SK-N-SH (cell line): ENCODE results near the gene CELF2. TPM values are rescaled to one million over a fixed set of nuclear protein-coding genes. Genes with fewer than 3 reads are reported as not detected.

Experiments
- CTCF ChIA-PET: fragments of 300-600, 350-600 bp; formaldehyde crosslinking; extraction: SDS; loops from one replicate; lab custom pipeline; 2021; lab: Yijun Ruan, JAX
- POLR2A ChIA-PET: fragments of 350-600 bp; sonication (Branson Sonifier 250); formaldehyde crosslinking; extraction: SDS; loops from one replicate; lab custom pipeline; 2020; ENCODE audit warnings: antibody characterized with exemption, inconsistent platforms; lab: Yijun Ruan, JAX
- DNase-seq: peaks from one replicate; pipeline ENCODE4 v3.0.0; 2012
- H2AFZ ChIP-seq: fragments of 200-600 bp; sonication (generic); 2 replicates; pipeline ENCODE4 v1.8.1; 2016; ENCODE audit warnings: antibody characterized with exemption, mild to moderate bottlenecking, low read depth
- H3F3A ChIP-seq: fragments of 200-600 bp; sonication (generic); replicated peaks from 2 replicates; pipeline ENCODE3; 2016; ENCODE audit warnings: antibody characterized with exemption, mild to moderate bottlenecking; ENCODE audit not compliant: insufficient read depth
- H3K27ac ChIP-seq, 2 experiments: fragments of 200-500 bp in 1 of 2; fragments of 200-600 bp in 1 of 2; sonication (Bioruptor generic) in 1 of 2; sonication (generic), shearing (Covaris generic) in 1 of 2; 2 replicates each; pipeline versions ENCODE4 v1.5.1 to v1.6.1; 2014 to 2016; ENCODE audit warnings: low read depth in 2 of 2, inconsistent platforms in 1 of 2, low read length in 1 of 2, mild to moderate bottlenecking in 1 of 2, mixed read lengths in 1 of 2
- H3K27me3 ChIP-seq: fragments of 200-600 bp; sonication (generic), shearing (Covaris generic); 2 replicates; pipeline ENCODE4 v1.6.1; 2016; ENCODE audit warnings: mixed run types; ENCODE audit not compliant: insufficient read depth
- H3K36me3 ChIP-seq, 2 experiments: fragments of 200-500 bp in 1 of 2; fragments of 200-600 bp in 1 of 2; sonication (Bioruptor generic) in 1 of 2; sonication (generic) in 1 of 2; replicated peaks in 1 of 2; 2 replicates each; pipeline versions ENCODE3 to v1.5.1; 2014 to 2016; ENCODE audit warnings: low read length in 1 of 2, mild to moderate bottlenecking in 1 of 2; ENCODE audit not compliant: insufficient read depth in 2 of 2, control insufficient read depth in 1 of 2
- H3K4me1 ChIP-seq, 2 experiments: fragments of 200-500 bp in 1 of 2; fragments of 200-600 bp in 1 of 2; sonication (Bioruptor generic) in 1 of 2; sonication (generic), shearing (Covaris generic) in 1 of 2; 2 replicates each; pipeline versions ENCODE4 v1.5.1 to v1.6.1; 2014 to 2016; ENCODE audit warnings: low read depth in 1 of 2, low read length in 1 of 2, mixed run types in 1 of 2; ENCODE audit not compliant: insufficient read depth in 2 of 2, control insufficient read depth in 1 of 2
- H3K4me2 ChIP-seq: fragments of 200-600 bp; sonication (generic), shearing (Covaris generic); 2 replicates; pipeline ENCODE4 v1.6.1; 2017; ENCODE audit warnings: mixed run types
- H3K4me3 ChIP-seq, 2 experiments: fragments of 200-500 bp in 1 of 2; fragments of 200-600 bp in 1 of 2; sonication (Bioruptor generic) in 1 of 2; sonication (generic), shearing (Covaris generic) in 1 of 2; 2 replicates each; pipeline versions ENCODE4 v1.5.1 to v1.8.1; 2014 to 2016; ENCODE audit warnings: low read depth in 2 of 2, inconsistent platforms in 1 of 2, low read length in 1 of 2, mild to moderate bottlenecking in 1 of 2, mixed read lengths in 1 of 2, moderate library complexity in 1 of 2
- H3K79me2 ChIP-seq: fragments of 200-600 bp; sonication (generic); 2 replicates; pipeline ENCODE4 v1.8.1; 2017; ENCODE audit warnings: mild to moderate bottlenecking; ENCODE audit not compliant: insufficient read depth
- H3K9ac ChIP-seq: fragments of 200-600 bp; sonication (generic); 2 replicates; pipeline ENCODE4 v1.6.1; 2017; ENCODE audit warnings: mixed run types
- H3K9me2 ChIP-seq: fragments of 200-600 bp; sonication (generic); 2 replicates; pipeline ENCODE4 v1.6.1; 2017; ENCODE audit warnings: mixed run types
- H3K9me3 ChIP-seq: fragments of 200-600 bp; sonication (generic); 2 replicates; pipeline ENCODE4 v1.6.1; 2017; ENCODE audit warnings: mixed run types, mild to moderate bottlenecking, moderate library complexity
- H4K20me1 ChIP-seq: fragments of 200-600 bp; sonication (generic); 2 replicates; pipeline ENCODE4 v1.6.1; 2017; ENCODE audit warnings: mild to moderate bottlenecking, mixed run types; ENCODE audit not compliant: insufficient read depth
- CHD2 ChIP-seq: fragments of 150-350 bp; IDR thresholded peaks from 2 replicates; pipeline ENCODE4 v1.6.1; 2018; ENCODE audit warnings: low read length; ENCODE audit not compliant: partially characterized antibody
- CTCF ChIP-seq: fragments of 200-600 bp; sonication (generic); IDR thresholded peaks from 2 replicates; pipeline ENCODE4 v1.6.1; 2017; ENCODE audit warnings: antibody characterized with exemption, mild to moderate bottlenecking, moderate library complexity
- ELF1 ChIP-seq: IDR thresholded peaks from 2 replicates; pipeline ENCODE4 v1.4.0; 2012
- EP300 ChIP-seq, 2 experiments: IDR thresholded peaks; 2 replicates each; pipeline versions ENCODE4 v1.4.0 to v1.6.1; 2012; ENCODE audit warnings: borderline replicate concordance in 1 of 2, low read depth in 1 of 2, low read length in 1 of 2
- EZH2phosphoT487 ChIP-seq: fragments of 200-600 bp; sonication (generic); IDR thresholded peaks from 2 replicates; pipeline ENCODE4 v1.6.1; 2017; ENCODE audit warnings: low read depth, mixed run types, mild to moderate bottlenecking, antibody characterized with exemption, moderate library complexity, borderline replicate concordance
- FOSL2 ChIP-seq: IDR thresholded peaks from 2 replicates; pipeline ENCODE4 v1.4.0; 2012; ENCODE audit warnings: low read depth, mild to moderate bottlenecking, moderate library complexity, borderline replicate concordance
- FOXJ3 ChIP-seq: sonication (generic); formaldehyde crosslinking; IDR thresholded peaks from 2 replicates; pipeline ENCODE4 v1.5.1; 2020; ENCODE audit warnings: mild to moderate bottlenecking, missing genetic modification reagents
- FOXM1 ChIP-seq: IDR thresholded peaks from 2 replicates; pipeline ENCODE4 v1.4.0; 2012; ENCODE audit warnings: low read depth, mild to moderate bottlenecking
- IRF3 ChIP-seq: fragments of 150-350 bp; IDR thresholded peaks from 2 replicates; pipeline ENCODE4 v1.6.1; 2016; ENCODE audit warnings: mild to moderate bottlenecking, low read depth, low read length
- MAX ChIP-seq: IDR thresholded peaks from 2 replicates; pipeline ENCODE4 v1.4.0; 2012; ENCODE audit warnings: low read depth
- MXI1 ChIP-seq: IDR thresholded peaks from 2 replicates; pipeline ENCODE4 v1.6.1; 2012; ENCODE audit warnings: mild to moderate bottlenecking, low read depth, low read length, improper control_type of control experiment
- PBX3 ChIP-seq: IDR thresholded peaks from 2 replicates; pipeline ENCODE4; 2012
- POLR2AphosphoS5 ChIP-seq: IDR thresholded peaks from 2 replicates; pipeline ENCODE4 v1.6.1; 2012; ENCODE audit warnings: low read depth, low read length
- RAD21 ChIP-seq: IDR thresholded peaks from 2 replicates; pipeline ENCODE4 v1.6.1; 2012; ENCODE audit warnings: mild to moderate bottlenecking, low read length
- RCOR1 ChIP-seq: fragments of 150-350 bp; IDR thresholded peaks from 2 replicates; pipeline ENCODE4 v1.6.1; 2017; ENCODE audit warnings: antibody characterized with exemption, low read length
- SMC3 ChIP-seq: IDR thresholded peaks from 2 replicates; pipeline ENCODE4 v1.6.1; 2012; ENCODE audit warnings: low read depth, low read length, improper control_type of control experiment
- TAF1 ChIP-seq: IDR thresholded peaks from 2 replicates; pipeline ENCODE4 v1.6.1; 2012; ENCODE audit warnings: low read depth, mild to moderate bottlenecking, low read length, moderate library complexity, borderline replicate concordance
- USF1 ChIP-seq: IDR thresholded peaks from 2 replicates; pipeline ENCODE4 v1.4.0; 2012; ENCODE audit warnings: low read depth, borderline replicate concordance
- USF2 ChIP-seq: fragments of 150-350 bp; IDR thresholded peaks from 2 replicates; pipeline ENCODE4 v1.6.1; 2017; ENCODE audit warnings: antibody characterized with exemption, low read length, low read depth, borderline replicate concordance
- ZBTB33 ChIP-seq: IDR thresholded peaks from 2 replicates; pipeline ENCODE4 v1.4.0; 2012; ENCODE audit warnings: low read depth, borderline replicate concordance
- WGBS: methylation state at CpG from one replicate; pipeline ENCODE4 v1.1.6; 2017; ENCODE audit warnings: low lambda C conversion rate; 5-methylcytosine and 5-hydroxymethylcytosine counted together
- polyA plus RNA-seq, 3 experiments: library from polyadenylated mRNA; depleted of rRNA; stranded (reverse); fragments of >200 nt; gene quantifications; 2 replicates each; pipeline ENCODE4 v1.2.3, GENCODE V29; 2012

CELF2 gene
- polyA plus RNA-seq, 1 of the 3 experiments (the other 2 are of a cell fraction) = 0.03 TPM

GRCh38 chr10:10992072-10992471, 25.6 kb upstream of the CELF2 start:
- H3K9me3 ChIP-seq = no peaks in the 10 kb centered on the region
- no peak for DNase-seq
- H3K79me2 ChIP-seq = no peaks in the 10 kb centered on the region
- H3K27me3 ChIP-seq = no peaks in the 10 kb centered on the region
- H3K4me2 ChIP-seq = no peak overlapping the region
- H3K4me3 ChIP-seq = no peak overlapping the region
- H3F3A ChIP-seq = no peaks in the 10 kb centered on the region
- CTCF ChIA-PET = no interaction called here
- H3K36me3 ChIP-seq = no peaks in the 10 kb centered on the region
- H2AFZ ChIP-seq = no peak overlapping the region
- WGBS = 3% methylated on average over 2 of the region's 2 CpGs
- no peaks in the 10 kb centered on the region for H4K20me1 ChIP-seq
- no peaks in the 10 kb centered on the region for H3K9me2 ChIP-seq
- TF ChIP-seq RAD21 = no peak
- no peak for TF ChIP-seq FOXJ3 (CRISPR knock-in tag)
- no peak for TF ChIP-seq PBX3
- TF ChIP-seq EP300 (IDR thresholded peaks at IDR 0.05; ENCODE audit: borderline replicate concordance in 1 of 2, low read depth in 1 of 2, low read length in 1 of 2) = no peak
- no peak for TF ChIP-seq EZH2phosphoT487
- no peak for TF ChIP-seq POLR2AphosphoS5
- TF ChIP-seq IRF3 = no peak
- TF ChIP-seq ELF1 = no peak
- TF ChIP-seq SMC3 = no peak
- no peak for TF ChIP-seq MXI1
- no peak for TF ChIP-seq FOXM1
- TF ChIP-seq MAX = no peak
- H3K27ac ChIP-seq = no peak overlapping the region
- POLR2A ChIA-PET = no interaction called here
- no peaks in the 10 kb centered on the region for H3K4me1 ChIP-seq
- no peak overlapping the region for H3K9ac ChIP-seq

- H3K9me3 ChIP-seq = no peaks in the 10 kb centered on the region
- ChIA-PET POLR2A (no interaction called here), CTCF (no interaction called here)
- no peak overlapping the region for H3K9ac ChIP-seq
- no peak for DNase-seq
- no peaks in the 10 kb centered on the region for H3K36me3 ChIP-seq
- 0% methylated on average over 3 of the region's 3 CpGs for WGBS
- H3K79me2 ChIP-seq = no peaks in the 10 kb centered on the region
- H4K20me1 ChIP-seq = no peaks in the 10 kb centered on the region
- H2AFZ ChIP-seq = no peak overlapping the region
- no peaks in the 10 kb centered on the region for H3K9me2 ChIP-seq
- no peak overlapping the region for H3K4me2 ChIP-seq
- H3K4me1 ChIP-seq = no peaks in the 10 kb centered on the region
- no peak overlapping the region for H3K4me3 ChIP-seq
- H3K27ac ChIP-seq = no peak overlapping the region
- H3F3A ChIP-seq = no peaks in the 10 kb centered on the region
- no peaks in the 10 kb centered on the region for H3K27me3 ChIP-seq
- TF ChIP-seq USF2 (no peak), FOSL2 (no peak), TAF1 (no peak), USF1 (no peak), ZBTB33 (no peak), CTCF (no peak), EP300 (IDR thresholded peaks at IDR 0.05; ENCODE audit: borderline replicate concordance in 1 of 2, low read depth in 1 of 2, low read length in 1 of 2) (no peak), RCOR1 (no peak), CHD2 (no peak)
These were observed 24.5 kb upstream of the CELF2 start for GRCh38 chr10:10992961-10993714.
